Measurements from ENCODE around the gene MAST4. TPM values are rescaled to one million over a fixed set of nuclear protein-coding genes. Genes with fewer than 3 reads are reported as not detected.
A peak's percentile ranks its signal among the peaks of the same experiment; 100 is the strongest.

Gene MAST4
- total RNA-seq, 1 donor from 2014 or later, result 17.2 TPM

DNA sequence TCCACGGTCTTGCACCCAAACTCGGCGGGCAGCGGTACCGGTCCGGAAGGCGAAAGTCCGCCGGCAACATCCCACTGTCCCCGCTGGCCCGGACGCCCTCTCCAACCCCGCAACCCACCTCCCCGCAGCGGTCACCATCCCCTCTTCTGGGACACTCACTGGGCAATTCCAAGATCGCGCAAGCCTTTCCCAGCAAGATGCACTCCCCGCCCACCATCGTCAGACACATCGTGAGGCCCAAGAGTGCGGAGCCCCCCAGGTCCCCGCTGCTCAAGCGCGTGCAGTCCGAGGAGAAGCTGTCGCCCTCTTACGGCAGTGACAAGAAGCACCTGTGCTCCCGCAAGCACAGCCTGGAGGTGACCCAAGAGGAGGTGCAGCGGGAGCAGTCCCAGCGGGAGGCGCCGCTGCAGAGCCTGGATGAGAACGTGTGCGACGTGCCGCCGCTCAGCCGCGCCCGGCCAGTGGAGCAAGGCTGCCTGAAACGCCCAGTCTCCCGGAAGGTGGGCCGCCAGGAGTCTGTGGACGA, 567.1 kb downstream of the MAST4 start:
- intact Hi-C loops (cut with micrococcal nuclease), result no loop called here
- Mint-ChIP-seq H3K36me3 (ENCODE audit: low read depth) (peaks cover 9% of the 10 kb centered on the region), H3K4me1 (peaks cover 27% of the 10 kb centered on the region), H3K27ac (no peak overlapping the region), H3K27me3 (no peaks in the 10 kb centered on the region), H3K9me3 (no peaks in the 10 kb centered on the region), H3K4me3 (no peak overlapping the region)
- POLR2A ChIA-PET, result interaction anchor here (0.5 to 10.9 kb wide), 2 partner anchors 39 to 58 kb away, joined by 4 to 214 read pairs; partner anchors contain the start of gene CD180
- CTCF ChIA-PET, result interaction anchor here (1.0 to 1.6 kb wide), 2 partner anchors 46 to 83 kb away, joined by 3 to 8 read pairs; no protein-coding TSS in a partner anchor
- ATAC-seq (ENCODE audit: low read depth) (no peak), DNase-seq (no peak)
- TF ChIP-seq, protein P1, sequence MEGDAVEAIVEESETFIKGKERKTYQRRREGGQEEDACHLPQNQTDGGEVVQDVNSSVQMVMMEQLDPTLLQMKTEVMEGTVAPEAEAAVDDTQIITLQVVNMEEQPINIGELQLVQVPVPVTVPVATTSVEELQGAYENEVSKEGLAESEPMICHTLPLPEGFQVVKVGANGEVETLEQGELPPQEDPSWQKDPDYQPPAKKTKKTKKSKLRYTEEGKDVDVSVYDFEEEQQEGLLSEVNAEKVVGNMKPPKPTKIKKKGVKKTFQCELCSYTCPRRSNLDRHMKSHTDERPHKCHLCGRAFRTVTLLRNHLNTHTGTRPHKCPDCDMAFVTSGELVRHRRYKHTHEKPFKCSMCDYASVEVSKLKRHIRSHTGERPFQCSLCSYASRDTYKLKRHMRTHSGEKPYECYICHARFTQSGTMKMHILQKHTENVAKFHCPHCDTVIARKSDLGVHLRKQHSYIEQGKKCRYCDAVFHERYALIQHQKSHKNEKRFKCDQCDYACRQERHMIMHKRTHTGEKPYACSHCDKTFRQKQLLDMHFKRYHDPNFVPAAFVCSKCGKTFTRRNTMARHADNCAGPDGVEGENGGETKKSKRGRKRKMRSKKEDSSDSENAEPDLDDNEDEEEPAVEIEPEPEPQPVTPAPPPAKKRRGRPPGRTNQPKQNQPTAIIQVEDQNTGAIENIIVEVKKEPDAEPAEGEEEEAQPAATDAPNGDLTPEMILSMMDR (IDR thresholded peaks at IDR 0.05), result no peak

DNA sequence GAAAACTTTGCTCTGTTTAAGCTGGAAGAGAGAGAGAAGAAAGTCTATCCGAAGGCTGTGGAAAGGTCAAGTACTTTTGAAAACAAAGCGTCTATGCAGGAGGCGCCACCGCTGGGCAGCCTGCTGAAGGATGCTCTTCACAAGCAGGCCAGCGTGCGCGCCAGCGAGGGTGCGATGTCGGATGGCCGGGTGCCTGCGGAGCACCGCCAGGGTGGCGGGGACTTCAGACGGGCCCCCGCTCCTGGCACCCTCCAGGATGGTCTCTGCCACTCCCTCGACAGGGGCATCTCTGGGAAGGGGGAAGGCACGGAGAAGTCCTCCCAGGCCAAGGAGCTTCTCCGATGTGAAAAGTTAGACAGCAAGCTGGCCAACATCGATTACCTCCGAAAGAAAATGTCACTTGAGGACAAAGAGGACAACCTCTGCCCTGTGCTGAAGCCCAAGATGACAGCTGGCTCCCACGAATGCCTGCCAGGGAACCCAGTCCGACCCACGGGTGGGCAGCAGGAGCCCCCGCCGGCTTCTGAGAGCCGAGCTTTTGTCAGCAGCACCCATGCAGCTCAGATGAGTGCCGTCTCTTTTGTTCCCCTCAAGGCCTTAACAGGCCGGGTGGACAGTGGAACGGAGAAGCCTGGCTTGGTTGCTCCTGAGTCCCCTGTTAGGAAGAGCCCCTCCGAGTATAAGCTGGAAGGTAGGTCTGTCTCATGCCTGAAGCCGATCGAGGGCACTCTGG, 567.8 kb downstream of the MAST4 start:
- H3K4me1 Mint-ChIP-seq, result peaks cover 27% of the 10 kb centered on the region
- POLR2A ChIA-PET, result interaction anchor here (0.5 to 10.9 kb wide), 2 partner anchors 39 to 57 kb away, joined by 4 to 214 read pairs; partner anchors contain the start of gene CD180

DNA sequence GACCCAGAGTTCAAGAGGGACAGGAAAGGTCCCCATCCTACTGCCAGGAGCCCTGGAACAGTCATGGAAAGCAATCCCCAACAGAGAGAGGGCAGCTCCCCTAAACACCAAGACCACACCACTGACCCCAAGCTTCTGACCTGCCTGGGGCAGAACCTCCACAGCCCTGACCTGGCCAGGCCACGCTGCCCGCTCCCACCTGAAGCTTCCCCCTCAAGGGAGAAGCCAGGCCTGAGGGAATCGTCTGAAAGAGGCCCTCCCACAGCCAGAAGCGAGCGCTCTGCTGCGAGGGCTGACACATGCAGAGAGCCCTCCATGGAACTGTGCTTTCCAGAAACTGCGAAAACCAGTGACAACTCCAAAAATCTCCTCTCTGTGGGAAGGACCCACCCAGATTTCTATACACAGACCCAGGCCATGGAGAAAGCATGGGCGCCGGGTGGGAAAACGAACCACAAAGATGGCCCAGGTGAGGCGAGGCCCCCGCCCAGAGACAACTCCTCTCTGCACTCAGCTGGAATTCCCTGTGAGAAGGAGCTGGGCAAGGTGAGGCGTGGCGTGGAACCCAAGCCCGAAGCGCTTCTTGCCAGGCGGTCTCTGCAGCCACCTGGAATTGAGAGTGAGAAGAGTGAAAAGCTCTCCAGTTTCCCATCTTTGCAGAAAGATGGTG, 568.8 kb downstream of the MAST4 start:
- H3K36me3 Mint-ChIP-seq (ENCODE audit: low read depth), result peaks cover 9% of the 10 kb centered on the region
- ChIA-PET POLR2A (interaction anchor here (4.3 to 10.9 kb wide), 2 partner anchors 26 to 38 kb away, joined by 60 to 214 read pairs; partner anchors contain the start of gene CD180), CTCF (interaction anchor here (1.1 to 7.8 kb wide), 5 partner anchors 26 to 1087 kb away, joined by 3 to 164 read pairs (median 7); no protein-coding TSS in a partner anchor)

More for the DNA sequence above, 567.8 kb downstream of the MAST4 start:
- no peak overlapping the region for H3K27ac Mint-ChIP-seq
- no peaks in the 10 kb centered on the region for H3K27me3 Mint-ChIP-seq
- TF ChIP-seq, protein P1 (IDR thresholded peaks at IDR 0.05), result no peak
- peaks cover 9% of the 10 kb centered on the region for H3K36me3 Mint-ChIP-seq (ENCODE audit: low read depth)
- H3K4me3 Mint-ChIP-seq, result no peak overlapping the region
- CTCF ChIA-PET, result interaction anchor here (1.1 to 7.8 kb wide), 4 partner anchors 27 to 1088 kb away, joined by 3 to 164 read pairs (median 6); no protein-coding TSS in a partner anchor
- ATAC-seq (ENCODE audit: low read depth) (no peak), DNase-seq (no peak)
- intact Hi-C loops (cut with micrococcal nuclease), result no loop called here
- no peaks in the 10 kb centered on the region for H3K9me3 Mint-ChIP-seq

DNA sequence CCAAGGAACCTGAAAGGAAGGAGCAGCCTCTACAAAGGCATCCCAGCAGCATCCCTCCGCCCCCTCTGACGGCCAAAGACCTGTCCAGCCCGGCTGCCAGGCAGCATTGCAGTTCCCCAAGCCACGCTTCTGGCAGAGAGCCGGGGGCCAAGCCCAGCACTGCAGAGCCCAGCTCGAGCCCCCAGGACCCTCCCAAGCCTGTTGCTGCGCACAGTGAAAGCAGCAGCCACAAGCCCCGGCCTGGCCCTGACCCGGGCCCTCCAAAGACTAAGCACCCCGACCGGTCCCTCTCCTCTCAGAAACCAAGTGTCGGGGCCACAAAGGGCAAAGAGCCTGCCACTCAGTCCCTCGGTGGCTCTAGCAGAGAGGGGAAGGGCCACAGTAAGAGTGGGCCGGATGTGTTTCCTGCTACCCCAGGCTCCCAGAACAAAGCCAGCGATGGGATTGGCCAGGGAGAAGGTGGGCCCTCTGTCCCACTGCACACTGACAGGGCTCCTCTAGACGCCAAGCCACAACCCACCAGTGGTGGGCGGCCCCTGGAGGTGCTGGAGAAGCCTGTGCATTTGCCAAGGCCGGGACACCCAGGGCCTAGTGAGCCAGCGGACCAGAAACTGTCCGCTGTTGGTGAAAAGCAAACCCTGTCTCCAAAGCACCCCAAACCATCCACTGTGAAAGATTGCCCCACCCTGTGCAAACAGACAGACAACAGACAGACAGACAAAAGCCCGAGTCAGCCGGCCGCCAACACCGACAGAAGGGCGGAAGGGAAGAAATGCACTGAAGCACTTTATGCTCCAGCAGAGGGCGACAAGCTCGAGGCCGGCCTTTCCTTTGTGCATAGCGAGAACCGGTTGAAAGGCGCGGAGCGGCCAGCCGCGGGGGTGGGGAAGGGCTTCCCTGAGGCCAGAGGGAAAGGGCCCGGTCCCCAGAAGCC, 569.6 kb downstream of the MAST4 start:
- H3K9me3 Mint-ChIP-seq, result no peaks in the 10 kb centered on the region
- H3K36me3 Mint-ChIP-seq (ENCODE audit: low read depth), result peaks cover 9% of the 10 kb centered on the region
- ChIA-PET POLR2A (interaction anchor here (0.6 to 10.9 kb wide), 9 partner anchors 10 to 162 kb away, joined by 5 to 214 read pairs (median 6); partner anchors contain the start of gene CD180), CTCF (interaction anchor here (0.8 to 7.8 kb wide), 12 partner anchors 9 to 1086 kb away, joined by 3 to 164 read pairs (median 8); partner anchors contain the start of gene CD180)
- peaks cover 26% of the 10 kb centered on the region for H3K4me1 Mint-ChIP-seq
- ATAC-seq (ENCODE audit: low read depth) (peak; percentile 86), DNase-seq (peak; percentile 67)
- H3K27ac Mint-ChIP-seq, result peak overlapping the region; percentile 95
- peak overlapping the region; percentile 86 for H3K4me3 Mint-ChIP-seq
- TF ChIP-seq, protein P1 (IDR thresholded peaks at IDR 0.05), result no peak
- H3K27me3 Mint-ChIP-seq, result no peaks in the 10 kb centered on the region
- intact Hi-C loops (cut with micrococcal nuclease), result loop anchor here (1.0 to 5.0 kb wide), 6 partner anchors 8 to 1107 kb away; no protein-coding TSS in a partner anchor

More for the DNA sequence above, 568.8 kb downstream of the MAST4 start:
- ATAC-seq (ENCODE audit: low read depth) (no peak), DNase-seq (no peak)
- H3K27ac Mint-ChIP-seq, result peak overlapping the region; percentile 53
- H3K27me3 Mint-ChIP-seq, result no peaks in the 10 kb centered on the region
- intact Hi-C loops (cut with micrococcal nuclease), result loop anchor here (5.0 kb wide), 1 partner anchor 1107 kb away; no protein-coding TSS in a partner anchor
- no peak overlapping the region for H3K4me3 Mint-ChIP-seq
- TF ChIP-seq, protein P1 (IDR thresholded peaks at IDR 0.05), result no peak
- no peaks in the 10 kb centered on the region for H3K9me3 Mint-ChIP-seq
- H3K4me1 Mint-ChIP-seq, result peaks cover 27% of the 10 kb centered on the region

Data from activated B cell treated with CpG ODN at 0.5 μM for 24 hours (primary cell).